GM18498 (cell line): Measurements from ENCODE around the gene KLHL26.

Experiments used
- ATAC-seq: cut with Tn5 transposase; IDR thresholded peaks from one replicate; pipeline ENCODE4 v1.9.1; 2021; ENCODE audit warnings: mild to moderate bottlenecking, moderate library complexity; ENCODE audit not compliant: unreplicated experiment

The KLHL26 gene

GRCh38 chr19:18601875-18602274, 35.0 kb upstream of the KLHL26 start:
- no peak for ATAC-seq

GRCh38 chr19:18603255-18603957, 33.4 kb upstream of the KLHL26 start:
- ATAC-seq: no peak

- no peak for ATAC-seq
These were observed 32.6 kb upstream of the KLHL26 start for GRCh38 chr19:18603958-18604819.

GRCh38 chr19:18604820-18605159, 32.0 kb upstream of the KLHL26 start:
- no peak for ATAC-seq

GRCh38 chr19:18605196-18605545, 31.7 kb upstream of the KLHL26 start:
- ATAC-seq: no peak

GRCh38 chr19:18605546-18606280, 31.1 kb upstream of the KLHL26 start:
- no peak for ATAC-seq

GRCh38 chr19:18606281-18607225, 30.3 kb upstream of the KLHL26 start, which contains the start of gene CRLF1:
TSS of gene CRLF1 (minus strand) at chr19:18606799. CDS start at chr19:18606656, 143 bp downstream.
- no peak for ATAC-seq

- ATAC-seq: no peak
These were observed 29.4 kb upstream of the KLHL26 start for GRCh38 chr19:18607226-18608101.

GRCh38 chr19:18608102-18608804, 28.6 kb upstream of the KLHL26 start:
- no peak for ATAC-seq

GRCh38 chr19:18608805-18609716, 27.8 kb upstream of the KLHL26 start:
- ATAC-seq: no peak

GRCh38 chr19:18609717-18610051, 27.1 kb upstream of the KLHL26 start:
- no peak for ATAC-seq

GRCh38 chr19:18610245-18610555, 26.6 kb upstream of the KLHL26 start:
- no peak for ATAC-seq

- ATAC-seq: no peak
These were observed 26.1 kb upstream of the KLHL26 start for GRCh38 chr19:18610556-18611326.

- no peak for ATAC-seq
These were observed 25.3 kb upstream of the KLHL26 start for GRCh38 chr19:18611327-18612050.

GRCh38 chr19:18612051-18612771, 24.6 kb upstream of the KLHL26 start:
- ATAC-seq: no peak
